HepG2 (cell line): ENCODE results near the gene NEK6. TPM values are rescaled to one million over a fixed set of nuclear protein-coding genes. Genes with fewer than 3 reads are reported as not detected.

Experiments used
- AHR ChIP-seq: IDR thresholded peaks from 2 replicates; pipeline ENCODE4 v1.6.1; 2018; ENCODE audit warnings: missing genetic modification reagents, missing compliant biosample characterization
- CBX5 ChIP-seq: sonication (generic); formaldehyde crosslinking; IDR thresholded peaks from 2 replicates; pipeline ENCODE4 v1.4.0; 2020; ENCODE audit warnings: missing genetic modification reagents, borderline replicate concordance
- FIP1L1 ChIP-seq: fragments of 200-400 bp; formaldehyde crosslinking; IDR thresholded peaks from 2 replicates; pipeline ENCODE4 v1.6.1; 2018; ENCODE audit warnings: low read depth, mild to moderate bottlenecking, low read length, moderate library complexity, borderline replicate concordance; ENCODE audit not compliant: insufficient read depth
- HNRNPH1 ChIP-seq: fragments of 200-400 bp; formaldehyde crosslinking; optimal IDR thresholded peaks from 2 replicates; pipeline ENCODE3; 2017; ENCODE audit warnings: mild to moderate bottlenecking, low read depth, low read length
- HOXA5 ChIP-seq: sonication (generic); formaldehyde crosslinking; IDR thresholded peaks from 2 replicates; pipeline ENCODE4 v1.4.0; 2020; ENCODE audit warnings: missing genetic modification reagents
- KLF13 ChIP-seq: sonication (generic); formaldehyde crosslinking; IDR thresholded peaks from 2 replicates; pipeline ENCODE4 v1.4.0; 2020; ENCODE audit warnings: mild to moderate bottlenecking, missing genetic modification reagents
- NFE2L2 ChIP-seq: fragments of 150-350 bp; IDR thresholded peaks from 2 replicates; pipeline ENCODE4 v1.6.1; 2014; ENCODE audit warnings: low read length
- RFXANK ChIP-seq: IDR thresholded peaks from 2 replicates; pipeline ENCODE4 v1.6.1; 2016
- SCMH1 ChIP-seq: sonication (generic); formaldehyde crosslinking; IDR thresholded peaks from 2 replicates; pipeline ENCODE4 v1.9.0; 2021; ENCODE audit warnings: missing genetic modification reagents, mild to moderate bottlenecking, borderline replicate concordance
- SNRNP70 ChIP-seq: fragments of 200-400 bp; formaldehyde crosslinking; IDR thresholded peaks from 2 replicates; pipeline ENCODE4 v1.6.1; 2017; ENCODE audit warnings: mild to moderate bottlenecking, low read depth, low read length, moderate library complexity
- TSC22D2 ChIP-seq: sonication (generic); formaldehyde crosslinking; IDR thresholded peaks from 2 replicates; pipeline ENCODE4 v1.5.1; 2020; ENCODE audit warnings: missing genetic modification reagents, mild to moderate bottlenecking, borderline replicate concordance
- ZNF17 ChIP-seq: sonication (generic); formaldehyde crosslinking; IDR thresholded peaks from 2 replicates; pipeline ENCODE4 v1.5.0; 2020; ENCODE audit warnings: mild to moderate bottlenecking, missing genetic modification reagents
- ZNF3 ChIP-seq: IDR thresholded peaks from 2 replicates; pipeline ENCODE4 v1.7.0; 2017; ENCODE audit warnings: inconsistent platforms
- ZNF335 ChIP-seq: sonication (generic); formaldehyde crosslinking; IDR thresholded peaks from 2 replicates; pipeline ENCODE4 v1.4.0; 2020; ENCODE audit warnings: missing genetic modification reagents
- ZNF672 ChIP-seq: sonication (generic); formaldehyde crosslinking; IDR thresholded peaks from 2 replicates; pipeline ENCODE4 v1.8.1; 2022; ENCODE audit warnings: missing genetic modification reagents
- ZNF850 ChIP-seq: sonication (generic); formaldehyde crosslinking; conservative IDR thresholded peaks from 2 replicates; pipeline ENCODE4 v1.9.0; 2021; ENCODE audit warnings: mild to moderate bottlenecking, missing genetic modification reagents
- polyA plus RNA-seq, 8 experiments: library from polyadenylated mRNA; depleted of rRNA in 3 of 8; stranded (reverse) in 7 of 8; unstranded in 1 of 8; fragments of >200 nt; fragmentation: Illumina TruSeq in 4 of 8; extraction: Trizol in 4 of 8; gene quantifications; 2 replicates each; pipeline versions ENCODE4 v1.2.1 to v1.2.3, GENCODE V29; 2011 to 2016; ENCODE audit warnings: low read depth in 4 of 8, missing spikeins in 1 of 8, mixed read lengths in 1 of 8; ENCODE audit not compliant: insufficient read depth in 1 of 8
- total RNA-seq, 5 experiments: library from RNA; depleted of rRNA; stranded (reverse); fragments of >200 nt; fragmentation: Illumina TruSeq; extraction: Trizol; gene quantifications; 2 replicates each; pipeline ENCODE4 v1.2.3, GENCODE V29; 2016; ENCODE audit warnings: low read depth in 1 of 5
- TF ChIP-seq, protein P1 (sequence below): sonication (generic); formaldehyde crosslinking; conservative IDR thresholded peaks from 2 replicates; pipeline ENCODE4 v1.4.0; 2020; ENCODE audit warnings: missing genetic modification reagents
- TF ChIP-seq, protein P2 (sequence below): IDR thresholded peaks from 2 replicates; pipeline ENCODE4 v1.6.1; 2018; ENCODE audit warnings: missing genetic modification reagents, mild to moderate bottlenecking, missing compliant biosample characterization
- TF ChIP-seq, protein P3 (sequence below): sonication (generic); formaldehyde crosslinking; IDR thresholded peaks from 2 replicates; pipeline ENCODE4 v1.5.1; 2020; ENCODE audit warnings: mild to moderate bottlenecking, moderate library complexity, missing genetic modification reagents
- TF ChIP-seq, protein P4 (sequence below): sonication (generic); formaldehyde crosslinking; IDR thresholded peaks from 2 replicates; pipeline ENCODE4 v1.5.1; 2020; ENCODE audit warnings: missing genetic modification reagents, mild to moderate bottlenecking, borderline replicate concordance
- TF ChIP-seq, protein P5 (sequence below): sonication (generic); formaldehyde crosslinking; IDR thresholded peaks from 2 replicates; pipeline ENCODE4 v1.4.0; 2020; ENCODE audit warnings: missing genetic modification reagents
- TF ChIP-seq, protein P6 (sequence below): sonication (generic); formaldehyde crosslinking; IDR thresholded peaks from 2 replicates; pipeline ENCODE4 v1.8.0; 2022; ENCODE audit warnings: missing genetic modification reagents, mild to moderate bottlenecking, borderline replicate concordance

NEK6 gene
- total and polyA plus RNA-seq, 2 of the 13 experiments (the other 11 are each of a cell fraction or from before 2014, with no cell fraction given), result 30.4 to 119 TPM

DNA sequence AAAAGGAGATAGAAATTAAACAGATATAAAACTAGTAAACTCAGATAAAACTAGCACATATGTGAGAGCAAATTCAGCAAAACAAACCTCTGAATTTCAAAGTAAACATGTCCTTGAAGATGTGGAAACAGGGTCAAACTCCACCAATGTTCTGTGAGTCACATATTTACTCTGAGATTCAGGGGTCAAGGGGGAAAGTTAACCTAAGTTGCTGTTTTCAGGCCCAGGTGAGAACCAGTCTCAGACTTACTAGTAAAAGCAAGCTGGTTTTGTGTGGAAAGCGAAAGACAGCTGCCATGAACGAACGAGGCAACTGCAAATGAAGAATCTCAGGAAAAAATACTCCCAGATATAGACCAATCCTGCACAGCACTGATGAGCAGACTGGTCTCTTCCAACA is 128.5 kb downstream of the NEK6 start (continued):
- TF ChIP-seq, protein P1, sequence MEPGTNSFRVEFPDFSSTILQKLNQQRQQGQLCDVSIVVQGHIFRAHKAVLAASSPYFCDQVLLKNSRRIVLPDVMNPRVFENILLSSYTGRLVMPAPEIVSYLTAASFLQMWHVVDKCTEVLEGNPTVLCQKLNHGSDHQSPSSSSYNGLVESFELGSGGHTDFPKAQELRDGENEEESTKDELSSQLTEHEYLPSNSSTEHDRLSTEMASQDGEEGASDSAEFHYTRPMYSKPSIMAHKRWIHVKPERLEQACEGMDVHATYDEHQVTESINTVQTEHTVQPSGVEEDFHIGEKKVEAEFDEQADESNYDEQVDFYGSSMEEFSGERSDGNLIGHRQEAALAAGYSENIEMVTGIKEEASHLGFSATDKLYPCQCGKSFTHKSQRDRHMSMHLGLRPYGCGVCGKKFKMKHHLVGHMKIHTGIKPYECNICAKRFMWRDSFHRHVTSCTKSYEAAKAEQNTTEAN (CRISPR knock-in tag), result peak; percentile 75
- TF ChIP-seq RFXANK (CRISPR knock-in tag) (0 out of 2 replicates have a peak, but pooled peaks have one; percentile 56), ZNF17 (CRISPR knock-in tag) (no peak), AHR (CRISPR knock-in tag) (no peak; the same call in 1 of the 2 replicates), ZNF850 (CRISPR knock-in tag) (no peak), ZNF335 (CRISPR knock-in tag) (0 out of 2 replicates have a peak, but pooled peaks have one; percentile 48), NFE2L2 (no peak), SNRNP70 (no peak), CBX5 (CRISPR knock-in tag) (no peak), TSC22D2 (CRISPR knock-in tag) (peak; percentile 54; the same call in 1 of the 2 replicates), FIP1L1 (no peak), HOXA5 (CRISPR knock-in tag) (peak; percentile 91), SCMH1 (CRISPR knock-in tag) (no peak), ZNF672 (CRISPR knock-in tag) (no peak), ZNF3 (CRISPR knock-in tag) (no peak), HNRNPH1 (no peak), KLF13 (CRISPR knock-in tag) (no peak)
- TF ChIP-seq, protein P2, sequence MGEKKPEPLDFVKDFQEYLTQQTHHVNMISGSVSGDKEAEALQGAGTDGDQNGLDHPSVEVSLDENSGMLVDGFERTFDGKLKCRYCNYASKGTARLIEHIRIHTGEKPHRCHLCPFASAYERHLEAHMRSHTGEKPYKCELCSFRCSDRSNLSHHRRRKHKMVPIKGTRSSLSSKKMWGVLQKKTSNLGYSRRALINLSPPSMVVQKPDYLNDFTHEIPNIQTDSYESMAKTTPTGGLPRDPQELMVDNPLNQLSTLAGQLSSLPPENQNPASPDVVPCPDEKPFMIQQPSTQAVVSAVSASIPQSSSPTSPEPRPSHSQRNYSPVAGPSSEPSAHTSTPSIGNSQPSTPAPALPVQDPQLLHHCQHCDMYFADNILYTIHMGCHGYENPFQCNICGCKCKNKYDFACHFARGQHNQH, result peak; percentile 67
- TF ChIP-seq, protein P3, sequence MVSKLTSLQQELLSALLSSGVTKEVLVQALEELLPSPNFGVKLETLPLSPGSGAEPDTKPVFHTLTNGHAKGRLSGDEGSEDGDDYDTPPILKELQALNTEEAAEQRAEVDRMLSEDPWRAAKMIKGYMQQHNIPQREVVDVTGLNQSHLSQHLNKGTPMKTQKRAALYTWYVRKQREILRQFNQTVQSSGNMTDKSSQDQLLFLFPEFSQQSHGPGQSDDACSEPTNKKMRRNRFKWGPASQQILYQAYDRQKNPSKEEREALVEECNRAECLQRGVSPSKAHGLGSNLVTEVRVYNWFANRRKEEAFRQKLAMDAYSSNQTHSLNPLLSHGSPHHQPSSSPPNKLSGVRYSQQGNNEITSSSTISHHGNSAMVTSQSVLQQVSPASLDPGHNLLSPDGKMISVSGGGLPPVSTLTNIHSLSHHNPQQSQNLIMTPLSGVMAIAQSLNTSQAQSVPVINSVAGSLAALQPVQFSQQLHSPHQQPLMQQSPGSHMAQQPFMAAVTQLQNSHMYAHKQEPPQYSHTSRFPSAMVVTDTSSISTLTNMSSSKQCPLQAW (CRISPR knock-in tag), result 0 out of 2 replicates have a peak, but pooled peaks have one; percentile 20
- TF ChIP-seq, protein P4, sequence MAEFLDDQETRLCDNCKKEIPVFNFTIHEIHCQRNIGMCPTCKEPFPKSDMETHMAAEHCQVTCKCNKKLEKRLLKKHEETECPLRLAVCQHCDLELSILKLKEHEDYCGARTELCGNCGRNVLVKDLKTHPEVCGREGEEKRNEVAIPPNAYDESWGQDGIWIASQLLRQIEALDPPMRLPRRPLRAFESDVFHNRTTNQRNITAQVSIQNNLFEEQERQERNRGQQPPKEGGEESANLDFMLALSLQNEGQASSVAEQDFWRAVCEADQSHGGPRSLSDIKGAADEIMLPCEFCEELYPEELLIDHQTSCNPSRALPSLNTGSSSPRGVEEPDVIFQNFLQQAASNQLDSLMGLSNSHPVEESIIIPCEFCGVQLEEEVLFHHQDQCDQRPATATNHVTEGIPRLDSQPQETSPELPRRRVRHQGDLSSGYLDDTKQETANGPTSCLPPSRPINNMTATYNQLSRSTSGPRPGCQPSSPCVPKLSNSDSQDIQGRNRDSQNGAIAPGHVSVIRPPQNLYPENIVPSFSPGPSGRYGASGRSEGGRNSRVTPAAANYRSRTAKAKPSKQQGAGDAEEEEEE (CRISPR knock-in tag), result no peak
- TF ChIP-seq, protein P5, sequence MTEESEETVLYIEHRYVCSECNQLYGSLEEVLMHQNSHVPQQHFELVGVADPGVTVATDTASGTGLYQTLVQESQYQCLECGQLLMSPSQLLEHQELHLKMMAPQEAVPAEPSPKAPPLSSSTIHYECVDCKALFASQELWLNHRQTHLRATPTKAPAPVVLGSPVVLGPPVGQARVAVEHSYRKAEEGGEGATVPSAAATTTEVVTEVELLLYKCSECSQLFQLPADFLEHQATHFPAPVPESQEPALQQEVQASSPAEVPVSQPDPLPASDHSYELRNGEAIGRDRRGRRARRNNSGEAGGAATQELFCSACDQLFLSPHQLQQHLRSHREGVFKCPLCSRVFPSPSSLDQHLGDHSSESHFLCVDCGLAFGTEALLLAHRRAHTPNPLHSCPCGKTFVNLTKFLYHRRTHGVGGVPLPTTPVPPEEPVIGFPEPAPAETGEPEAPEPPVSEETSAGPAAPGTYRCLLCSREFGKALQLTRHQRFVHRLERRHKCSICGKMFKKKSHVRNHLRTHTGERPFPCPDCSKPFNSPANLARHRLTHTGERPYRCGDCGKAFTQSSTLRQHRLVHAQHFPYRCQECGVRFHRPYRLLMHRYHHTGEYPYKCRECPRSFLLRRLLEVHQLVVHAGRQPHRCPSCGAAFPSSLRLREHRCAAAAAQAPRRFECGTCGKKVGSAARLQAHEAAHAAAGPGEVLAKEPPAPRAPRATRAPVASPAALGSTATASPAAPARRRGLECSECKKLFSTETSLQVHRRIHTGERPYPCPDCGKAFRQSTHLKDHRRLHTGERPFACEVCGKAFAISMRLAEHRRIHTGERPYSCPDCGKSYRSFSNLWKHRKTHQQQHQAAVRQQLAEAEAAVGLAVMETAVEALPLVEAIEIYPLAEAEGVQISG (CRISPR knock-in tag), result peak; percentile 66
- TF ChIP-seq, protein P6, sequence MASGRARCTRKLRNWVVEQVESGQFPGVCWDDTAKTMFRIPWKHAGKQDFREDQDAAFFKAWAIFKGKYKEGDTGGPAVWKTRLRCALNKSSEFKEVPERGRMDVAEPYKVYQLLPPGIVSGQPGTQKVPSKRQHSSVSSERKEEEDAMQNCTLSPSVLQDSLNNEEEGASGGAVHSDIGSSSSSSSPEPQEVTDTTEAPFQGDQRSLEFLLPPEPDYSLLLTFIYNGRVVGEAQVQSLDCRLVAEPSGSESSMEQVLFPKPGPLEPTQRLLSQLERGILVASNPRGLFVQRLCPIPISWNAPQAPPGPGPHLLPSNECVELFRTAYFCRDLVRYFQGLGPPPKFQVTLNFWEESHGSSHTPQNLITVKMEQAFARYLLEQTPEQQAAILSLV (CRISPR knock-in tag), result no peak
